Activated T-helper 1 cell treated with Interleukin-2 at 50 U/mL for 16 hours (primary cell): ENCODE results near the gene TMEM150A.
"Not testable (repeated sequence)": the region's sequence is repeated elsewhere in the genome, so short reads cannot be mapped to it uniquely, and the experiment has no call there.

Experiments used
- DNase-seq: peaks from one replicate; pipeline ENCODE4 v3.0.0-alpha.2; 2020; ENCODE audit warnings: low read depth

Gene TMEM150A

DNA sequence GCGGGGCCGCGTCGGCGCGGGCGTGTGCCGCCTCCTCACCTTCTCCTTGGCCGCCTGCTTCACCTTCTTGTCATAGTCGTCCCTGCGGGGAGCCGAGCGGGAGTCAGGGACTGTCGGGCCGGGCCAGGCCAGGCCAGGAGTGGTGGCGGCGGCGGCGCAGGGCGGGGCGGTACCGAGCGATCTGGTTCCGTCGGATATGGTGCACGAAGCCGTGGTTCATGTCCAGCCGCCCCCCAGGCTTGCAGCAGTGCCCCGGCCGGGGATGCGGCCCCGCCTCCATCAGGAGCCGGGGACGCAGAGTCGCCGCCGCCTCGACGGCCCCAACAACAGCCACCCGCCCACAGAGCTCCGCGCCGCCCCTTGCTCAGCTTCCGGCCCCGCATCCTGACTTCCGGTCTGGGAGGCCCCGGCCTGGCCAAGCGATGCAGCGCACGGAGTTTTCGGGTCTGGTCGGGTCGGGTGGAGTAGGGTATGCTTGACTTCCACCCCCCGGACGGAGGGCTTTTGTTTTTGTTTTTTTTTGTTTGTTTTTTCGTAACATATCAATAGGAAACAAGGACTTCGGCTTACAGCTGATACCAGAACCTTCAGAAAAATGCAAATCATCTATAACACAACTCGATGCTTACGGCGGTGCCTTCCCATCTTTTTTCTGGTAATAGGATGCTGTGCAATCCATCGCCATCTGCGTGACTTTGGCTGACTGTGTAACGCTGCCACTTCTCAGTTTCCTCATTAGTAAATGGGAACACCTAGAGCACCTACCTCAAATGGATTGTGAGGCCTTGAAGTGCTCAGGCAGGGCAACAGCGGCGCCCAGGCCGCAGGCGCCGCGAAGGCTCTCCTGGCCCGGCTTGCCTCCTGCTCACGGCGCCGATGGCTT lies 9.4 kb upstream of the TMEM150A start, which contains the start of gene C2orf68:
Gene C2orf68, minus strand, starts transcription at position 362 of the 883 bp plus-strand sequence. Its CDS starts 82 bp downstream, at position 280.
- DNase-seq = peak; percentile 77

DNA sequence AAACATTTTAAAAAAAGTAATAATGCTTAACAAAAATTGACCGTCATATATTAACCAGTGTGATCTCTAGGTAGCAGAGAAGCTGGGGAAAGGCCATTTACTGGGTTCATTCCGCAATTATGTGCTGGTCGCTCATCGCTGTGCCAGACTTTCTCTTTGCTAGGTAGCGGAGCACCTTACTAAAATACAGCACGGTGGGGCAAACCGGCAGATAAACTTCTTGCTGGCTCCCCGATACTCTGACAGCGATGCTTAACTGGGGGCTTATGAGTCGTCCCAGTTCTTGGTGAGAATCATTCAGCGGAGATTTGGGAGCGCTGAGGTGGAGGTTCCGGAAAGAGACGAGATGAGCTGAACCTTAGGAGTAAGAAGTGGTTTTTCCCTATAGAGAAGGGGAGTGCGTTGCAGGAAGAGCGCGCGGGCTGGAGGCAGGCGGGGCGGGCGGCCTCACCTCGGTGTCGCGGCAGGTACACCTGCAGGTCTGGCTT lies 8.8 kb upstream of the TMEM150A start:
- DNase-seq = no peak

DNA sequence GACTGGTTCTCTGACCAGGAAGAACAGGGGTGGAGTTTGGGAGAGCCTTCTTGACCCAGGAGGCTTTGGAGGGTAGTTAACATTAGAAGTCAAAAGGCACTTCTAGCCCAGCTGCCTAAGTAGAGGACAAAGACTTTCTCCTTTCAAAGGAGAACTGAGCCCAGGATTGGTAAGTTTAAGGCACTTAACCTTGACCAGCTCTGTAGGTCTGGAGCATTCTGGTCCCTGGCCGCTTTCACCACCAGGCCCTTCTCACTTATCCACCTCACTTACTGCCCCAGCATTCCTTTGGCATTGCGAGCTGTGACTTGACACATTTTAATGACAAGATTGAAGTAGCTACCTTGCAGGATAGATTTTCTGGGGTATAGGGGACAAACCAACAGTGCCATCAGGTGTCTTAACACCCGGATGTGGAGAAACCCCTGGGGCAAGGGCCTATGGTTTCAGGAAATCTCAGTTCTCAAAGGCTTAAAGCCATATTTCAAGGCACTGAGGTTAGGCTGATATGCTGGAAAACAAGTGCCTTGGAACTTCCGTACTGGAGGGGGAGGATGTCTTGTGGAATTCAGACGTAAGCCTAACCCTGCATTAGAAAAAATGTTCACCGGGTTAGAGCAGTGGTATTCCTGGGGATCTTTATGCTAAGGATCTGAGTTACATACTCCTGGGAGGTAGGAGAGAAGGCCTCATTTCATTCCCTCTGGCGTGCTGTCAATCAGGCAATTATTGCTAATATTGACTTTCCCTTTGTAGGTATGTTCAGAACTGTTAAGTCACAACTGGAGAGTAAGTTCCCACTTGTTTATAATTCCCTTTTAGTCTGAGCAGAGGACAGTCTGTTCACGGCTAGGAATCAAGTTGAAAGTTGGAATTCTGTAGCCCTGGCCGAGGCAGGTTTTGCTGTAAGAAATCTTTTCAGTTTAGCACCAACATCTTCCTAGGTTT lies 5.0 kb upstream of the TMEM150A start:
- DNase-seq = no peak

DNA sequence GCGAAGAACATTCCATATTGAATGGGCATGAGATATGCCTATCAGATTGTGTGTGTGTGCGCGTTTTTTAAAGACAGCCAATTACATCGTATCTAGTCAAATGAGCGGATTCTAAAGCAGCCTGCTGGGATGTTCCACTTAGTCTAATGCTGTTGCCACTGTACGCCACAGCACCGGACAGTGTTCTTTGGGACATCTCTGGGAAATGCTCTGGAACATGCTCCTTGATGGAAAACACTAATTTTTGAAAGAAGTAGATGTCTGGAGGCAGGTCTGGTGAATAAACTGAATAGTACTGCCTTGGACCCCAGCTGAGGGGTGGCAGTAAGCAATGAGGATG lies 3.6 kb upstream of the TMEM150A start:
- DNase-seq = no peak

DNA sequence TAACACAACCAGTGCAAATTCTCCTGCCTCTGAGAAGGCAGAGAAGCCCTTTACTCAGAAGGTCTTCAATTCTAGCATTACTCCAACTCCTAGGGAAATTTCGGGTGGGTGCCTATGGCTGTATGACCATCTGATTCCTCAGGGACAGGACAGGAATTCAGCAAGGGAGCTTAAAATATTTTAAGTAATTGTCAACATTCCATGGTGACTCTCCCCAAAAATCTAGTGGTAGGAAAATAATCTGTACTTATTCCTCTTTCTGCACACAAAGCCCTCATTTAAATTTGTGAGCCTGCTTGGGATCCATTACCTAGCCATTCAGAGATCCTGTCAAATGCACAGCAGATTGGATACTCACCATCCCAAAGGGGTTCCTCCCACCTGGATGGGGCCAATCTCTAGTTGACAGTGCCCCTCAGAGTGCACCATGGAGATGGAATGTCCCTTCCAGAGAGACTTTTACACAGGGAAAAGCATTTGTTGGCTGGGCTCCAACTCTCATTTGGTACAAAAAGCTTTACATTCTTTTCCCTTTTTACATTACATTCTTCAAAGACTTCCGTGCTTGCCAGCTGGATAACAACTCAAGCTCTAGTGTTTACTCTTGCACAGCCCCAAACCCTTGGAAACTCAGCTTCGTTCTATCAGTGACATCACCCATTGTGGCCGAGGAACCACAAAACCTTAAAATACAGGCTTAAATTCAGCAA lies 3.1 kb upstream of the TMEM150A start:
- no peak for DNase-seq

DNA sequence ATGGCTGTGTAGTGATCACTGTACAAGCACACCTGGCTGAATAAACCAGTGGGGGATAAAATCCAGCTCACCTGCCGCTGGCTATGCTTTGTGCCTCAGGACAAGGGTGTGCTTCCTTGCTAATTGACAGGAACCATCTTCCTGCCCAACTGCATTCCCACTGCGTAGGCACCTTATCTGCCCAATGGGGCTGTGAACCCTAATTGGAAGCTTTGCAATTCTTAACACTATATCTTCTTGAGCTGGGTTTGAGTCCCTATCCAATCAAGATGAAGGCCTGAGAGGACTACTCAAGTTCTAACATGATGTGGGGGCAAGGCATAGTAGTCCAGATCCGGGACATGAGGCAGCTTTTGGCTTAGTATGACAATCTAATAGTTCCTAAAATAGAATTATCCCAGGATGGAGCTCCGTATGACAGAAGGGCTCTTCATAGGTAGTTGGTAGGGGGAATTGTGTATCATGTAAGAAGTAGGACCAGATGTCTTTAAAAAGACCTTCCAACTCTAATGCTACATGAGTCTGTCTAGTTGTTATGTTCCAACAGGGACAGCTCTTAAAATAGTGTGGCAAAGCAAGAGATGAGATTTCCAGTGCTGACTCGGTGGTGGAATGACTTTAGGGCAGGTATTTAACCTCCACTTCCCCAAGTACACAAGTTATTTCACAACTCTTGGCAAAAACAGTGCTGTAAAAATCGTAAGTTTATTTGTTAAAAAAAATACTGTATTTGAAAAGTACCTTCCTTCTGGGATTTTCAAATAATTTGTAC lies 2.3 kb upstream of the TMEM150A start:
- DNase-seq = no peak

DNA sequence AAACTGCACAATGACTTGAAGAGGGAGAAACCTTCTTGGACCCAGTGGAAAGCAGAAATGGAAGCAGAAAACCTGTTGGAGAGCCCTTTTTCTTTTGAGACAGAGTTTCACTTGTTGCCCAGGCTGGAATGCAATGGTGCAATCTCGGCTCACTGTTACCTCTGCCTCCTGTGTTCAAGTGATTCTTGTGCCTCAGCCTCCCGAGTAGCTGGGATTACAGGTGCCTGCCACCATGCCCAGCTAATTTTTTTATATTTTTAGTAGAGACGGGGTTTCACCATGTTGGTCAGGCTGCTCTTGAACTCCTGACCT lies 1.6 kb upstream of the TMEM150A start:
- not testable (repeated sequence) for DNase-seq

DNA sequence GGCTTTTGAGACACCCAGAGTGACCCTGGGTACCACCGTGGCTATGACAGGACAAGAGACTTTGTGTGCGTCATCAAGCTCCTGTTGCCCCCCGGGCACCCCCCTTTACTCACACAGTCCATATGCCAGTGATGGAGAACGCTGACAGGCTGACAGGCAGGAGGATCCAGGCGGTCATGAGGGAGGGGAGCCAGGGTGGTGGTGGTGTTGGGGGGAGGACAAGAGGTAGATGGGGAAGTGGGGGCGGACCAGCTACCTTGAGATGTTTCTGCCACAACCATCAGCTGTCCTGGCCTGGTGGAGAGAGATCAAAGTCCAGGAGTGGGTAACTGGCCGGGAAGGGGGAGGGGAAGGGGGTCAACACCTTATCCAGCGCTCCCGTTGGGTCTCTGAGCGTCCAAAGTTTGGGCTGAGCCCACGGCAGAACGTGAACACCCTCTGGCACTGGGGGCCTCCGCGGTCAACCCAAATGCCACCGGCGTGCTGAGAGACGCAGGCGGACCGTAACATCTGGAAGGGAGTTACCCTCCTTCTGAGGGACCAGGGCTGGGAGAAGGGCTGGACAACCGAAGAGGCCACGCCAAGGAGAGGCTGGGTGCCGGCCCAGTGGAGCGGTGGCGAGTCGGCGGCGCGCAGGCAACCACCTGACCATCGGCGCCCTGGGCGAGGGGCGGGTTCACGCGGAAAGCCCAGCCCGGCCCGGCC lies 575 bp downstream of the TMEM150A start:
- no peak for DNase-seq

DNA sequence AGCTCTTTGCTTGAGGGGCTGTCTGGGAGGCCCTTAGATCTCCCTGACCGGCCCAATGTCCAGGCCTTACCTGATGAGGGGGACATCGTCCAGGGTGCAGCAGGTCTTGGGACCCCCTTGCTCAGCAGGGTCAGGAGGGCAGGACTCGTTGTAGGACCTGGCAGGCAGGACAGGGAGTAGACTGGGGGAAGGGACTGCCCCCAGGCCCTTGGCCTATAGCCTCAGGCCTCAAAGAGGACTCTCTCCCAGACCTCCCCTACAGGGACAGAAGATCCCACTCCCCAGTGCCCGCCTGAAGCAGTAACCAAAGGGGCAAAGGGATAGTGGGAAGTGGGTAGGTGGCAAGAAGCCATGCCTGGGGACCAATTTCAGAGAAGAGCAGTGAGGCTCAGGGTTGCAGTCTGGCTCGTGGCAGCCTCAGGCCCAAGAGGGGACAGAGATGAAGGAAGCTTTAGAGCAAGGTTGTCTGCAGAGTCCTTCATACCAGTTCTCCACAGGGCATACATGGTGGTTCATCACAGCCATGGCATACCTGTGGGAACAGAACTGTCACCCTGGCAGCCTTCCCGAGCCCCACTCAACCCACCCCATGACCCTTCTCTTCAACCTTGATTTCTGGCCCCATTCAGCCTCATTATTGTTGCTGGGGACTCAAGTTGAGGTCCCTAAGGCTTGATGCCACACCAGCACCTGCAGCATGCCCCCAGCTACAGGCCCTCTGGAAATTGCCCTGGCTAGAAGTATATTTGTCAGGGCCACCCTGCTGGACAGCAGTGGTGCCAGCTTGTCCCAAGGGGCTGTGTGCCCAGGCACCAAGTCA lies 1.3 kb downstream of the TMEM150A start:
- no peak for DNase-seq

DNA sequence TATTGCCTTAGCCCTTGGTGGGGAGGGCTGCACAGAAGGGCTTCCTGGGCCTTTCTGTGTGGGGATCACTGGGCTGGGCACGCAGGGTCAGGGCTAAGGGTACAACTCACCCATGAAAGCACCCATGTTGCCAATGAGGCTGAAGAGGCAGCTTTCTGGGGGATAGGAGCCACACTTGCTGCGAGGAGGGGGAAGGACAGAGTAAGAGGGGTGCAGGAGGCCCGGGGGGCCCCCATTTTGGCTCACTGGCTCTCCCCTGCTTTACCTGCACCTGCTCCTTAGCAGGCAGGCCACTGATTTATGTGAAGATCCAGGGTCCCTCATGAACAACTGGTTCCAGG lies 2.3 kb downstream of the TMEM150A start:
- DNase-seq = no peak

DNA sequence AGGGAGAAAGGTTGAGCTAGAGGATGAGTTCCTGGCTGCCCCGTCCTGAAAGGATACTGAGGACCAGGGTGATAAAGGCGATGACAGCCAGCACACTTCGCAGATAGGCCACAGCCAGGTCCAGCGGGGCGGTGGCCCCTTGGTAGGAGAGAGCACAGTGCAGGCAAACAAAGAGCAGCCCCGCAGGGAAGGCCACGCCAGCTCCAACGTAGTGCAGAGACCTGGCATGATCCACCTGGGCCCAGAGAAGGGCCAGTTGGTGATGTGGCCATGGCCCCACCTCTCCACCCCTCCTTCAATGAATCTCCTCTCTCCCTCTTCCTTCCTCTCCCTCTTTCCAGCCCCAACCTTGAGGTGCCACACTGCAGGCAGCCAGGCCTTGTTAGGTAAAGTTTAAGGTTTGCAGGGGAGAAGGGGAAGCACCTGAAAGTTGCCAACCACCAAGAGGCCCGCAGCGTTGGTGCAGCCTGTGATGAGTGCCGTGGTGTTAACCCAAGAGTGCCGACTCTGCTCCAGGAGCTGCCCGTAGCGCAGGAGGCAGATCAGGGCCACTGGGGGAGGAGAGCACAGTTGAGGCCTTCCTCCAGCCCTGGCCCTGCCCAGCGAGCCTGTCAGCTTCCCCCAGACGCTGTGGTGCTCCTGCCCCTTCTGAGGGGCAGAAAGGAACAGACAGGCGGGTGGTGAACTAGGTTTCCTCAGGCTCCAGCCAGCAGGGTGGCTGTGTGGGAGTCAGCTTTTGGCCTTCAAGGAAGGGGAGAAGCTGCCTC lies 2.8 kb downstream of the TMEM150A start:
- no peak for DNase-seq

DNA sequence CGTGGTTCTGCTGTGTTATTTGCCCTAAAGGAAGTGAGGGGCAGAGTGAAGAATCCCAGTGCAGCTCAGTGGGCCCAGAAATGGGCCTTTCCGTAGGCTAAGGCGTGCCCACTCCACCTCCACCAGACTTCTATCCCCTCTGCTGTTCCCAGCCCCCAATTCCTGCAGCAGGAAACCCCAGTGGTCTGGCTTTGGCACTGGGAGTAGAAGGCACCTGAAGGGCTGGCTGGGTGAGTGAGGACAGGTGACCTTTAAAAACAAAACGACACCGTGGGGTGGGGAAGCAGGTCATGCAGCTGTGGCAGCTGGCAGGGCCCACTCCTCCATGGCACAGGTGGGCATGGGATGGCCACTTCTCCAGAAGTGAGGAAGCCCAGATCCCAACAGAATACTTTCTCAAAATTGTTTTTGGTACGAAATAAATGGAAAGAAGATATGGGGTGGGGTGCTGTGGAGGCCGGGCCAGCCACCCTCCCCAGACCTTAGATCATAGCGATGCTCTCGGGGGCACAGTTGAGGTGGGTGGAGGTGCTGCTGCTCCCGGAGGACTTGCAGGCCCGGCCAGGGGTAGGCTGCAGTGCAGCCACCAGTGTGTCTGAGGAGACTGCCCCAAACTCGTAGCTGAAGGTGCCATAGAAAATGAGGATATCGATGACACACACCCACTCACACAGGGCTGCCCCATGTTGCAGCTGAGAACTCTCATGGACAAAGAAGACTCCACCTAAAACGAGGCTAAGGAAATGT lies 3.7 kb downstream of the TMEM150A start:
- no peak for DNase-seq

DNA sequence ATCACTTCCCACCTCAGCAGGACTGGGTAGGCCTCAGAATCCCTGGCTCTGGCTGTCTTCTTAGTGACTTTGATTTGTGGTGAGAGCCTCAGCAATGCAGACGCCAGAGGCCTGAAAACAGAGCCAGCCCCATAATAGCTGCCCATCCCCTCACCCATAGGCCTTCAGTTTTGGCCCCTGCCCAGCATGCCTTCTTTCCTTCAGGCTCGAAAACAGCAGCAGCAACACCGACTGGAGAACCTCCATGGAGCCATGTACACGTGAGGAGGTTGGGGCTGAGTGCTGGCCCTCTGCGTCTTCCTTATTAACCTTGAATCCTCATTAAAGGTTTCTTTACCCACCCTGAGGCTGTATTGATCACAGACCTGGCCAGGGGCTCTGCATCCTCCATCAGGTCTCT lies 5.3 kb downstream of the TMEM150A start:
- DNase-seq = no peak

DNA sequence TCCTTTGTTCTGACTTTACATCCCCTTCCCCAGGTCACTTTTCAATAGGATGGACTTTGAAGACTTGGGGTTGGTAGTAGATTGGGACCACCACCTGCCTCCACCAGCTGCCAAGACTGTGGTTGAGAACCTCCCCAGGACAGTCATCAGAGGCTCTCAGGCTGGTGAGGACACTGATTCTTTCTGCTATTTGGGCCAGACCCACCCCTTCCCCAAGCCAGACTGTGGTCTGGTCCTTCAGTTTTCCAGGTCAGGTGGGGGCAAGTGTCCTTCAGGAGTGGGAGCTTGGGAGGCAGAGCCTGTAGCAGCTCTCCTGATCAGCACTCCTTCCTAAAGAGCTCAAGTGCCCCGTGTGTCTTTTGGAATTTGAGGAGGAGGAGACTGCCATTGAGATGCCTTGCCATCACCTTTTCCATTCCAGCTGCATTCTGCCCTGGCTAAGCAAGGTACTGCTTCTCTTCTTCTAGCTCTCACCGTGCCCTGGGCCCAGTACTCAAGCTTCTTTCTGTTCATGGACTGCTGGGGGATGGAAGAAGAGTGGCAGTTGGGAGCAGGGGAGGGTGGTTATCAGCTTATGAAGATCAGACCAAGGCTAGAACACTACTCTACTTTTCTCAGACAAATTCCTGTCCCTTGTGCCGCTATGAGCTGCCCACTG lies 5.9 kb downstream of the TMEM150A start:
- no peak for DNase-seq

DNA sequence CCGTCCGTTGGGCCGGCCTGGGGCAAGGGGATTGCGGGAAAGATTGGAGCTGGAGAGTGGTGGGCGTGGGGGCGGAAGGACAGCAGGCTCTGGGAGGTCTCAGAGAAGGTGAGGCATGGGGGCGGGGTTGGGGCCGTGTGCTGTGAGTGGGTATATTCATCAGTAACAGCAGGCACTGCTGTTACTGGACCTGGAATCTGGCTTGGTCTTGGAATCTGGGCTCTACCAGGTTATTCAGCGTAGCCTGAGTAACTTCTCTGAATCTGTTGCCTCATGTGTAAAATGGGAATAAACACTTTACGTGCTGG lies 6.5 kb downstream of the TMEM150A start:
- DNase-seq = no peak

DNA sequence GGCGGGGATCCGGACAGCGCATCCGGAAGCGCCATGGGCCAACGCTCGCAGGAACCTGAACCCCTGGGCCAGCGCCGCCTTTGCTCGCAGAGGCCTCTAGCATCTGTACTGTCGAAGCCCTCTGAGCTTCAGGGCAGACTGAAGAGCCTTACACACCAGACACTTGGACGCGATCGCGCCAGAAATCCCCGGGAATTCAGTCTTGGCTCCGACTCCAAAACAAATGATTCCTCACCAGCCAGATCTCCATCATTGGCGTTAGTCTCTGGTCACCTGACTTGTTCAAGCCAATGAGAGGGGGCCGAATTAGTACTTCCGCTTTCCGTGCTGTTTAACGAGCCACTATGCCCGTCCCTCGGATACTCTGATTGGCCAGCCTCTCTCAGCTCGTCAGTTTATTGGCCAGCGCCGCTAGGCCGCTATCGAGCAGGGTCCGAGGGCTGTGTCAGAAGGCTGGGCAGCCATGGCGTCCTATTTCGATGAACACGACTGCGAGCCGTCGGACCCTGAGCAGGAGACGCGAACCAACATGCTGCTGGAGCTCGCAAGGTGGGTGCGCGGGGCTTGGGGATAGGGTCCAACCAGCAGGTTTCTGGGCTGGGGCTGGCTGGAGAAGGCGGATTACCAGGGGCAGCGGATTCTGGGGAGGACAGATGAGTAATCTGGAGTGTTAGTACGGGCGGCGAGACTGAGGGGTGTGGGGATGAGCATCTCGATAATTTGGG lies 7.0 kb downstream of the TMEM150A start, which contains the start of gene RNF181:
Gene RNF181, plus strand, starts transcription at position 445 of the 725 bp plus-strand sequence. Its CDS starts 19 bp downstream, at position 464.
- peak; percentile 81 for DNase-seq

DNA sequence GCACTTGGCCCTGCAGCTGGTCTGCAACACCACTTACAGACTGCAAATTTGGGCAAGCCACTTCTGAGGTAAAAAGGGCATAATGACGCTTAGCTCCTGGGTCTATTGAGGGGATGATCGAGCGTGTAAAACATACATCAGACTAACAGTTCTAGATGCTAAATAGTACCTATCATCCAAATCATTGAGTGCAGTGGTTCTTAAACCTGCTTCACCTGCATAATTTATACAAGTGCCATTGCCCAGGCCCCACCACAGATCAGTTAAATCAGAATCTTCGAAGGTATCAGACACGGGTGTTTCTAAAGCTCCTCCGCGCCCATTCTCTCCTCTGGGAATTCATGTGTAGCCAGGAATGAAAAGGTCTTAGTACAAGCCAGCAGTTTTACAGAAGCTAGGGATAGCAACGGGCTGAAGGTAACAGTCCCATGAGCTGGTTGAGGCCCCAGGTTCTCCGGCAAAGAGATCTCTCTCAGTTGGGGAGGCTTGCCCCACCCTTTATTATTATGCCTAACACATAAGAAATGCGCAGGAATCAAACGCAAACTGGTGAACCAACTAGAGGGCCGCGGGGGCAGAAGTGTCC lies 7.7 kb downstream of the TMEM150A start:
- no peak for DNase-seq
